Measurements from ENCODE around the gene CUL2.

Gene CUL2

DNA sequence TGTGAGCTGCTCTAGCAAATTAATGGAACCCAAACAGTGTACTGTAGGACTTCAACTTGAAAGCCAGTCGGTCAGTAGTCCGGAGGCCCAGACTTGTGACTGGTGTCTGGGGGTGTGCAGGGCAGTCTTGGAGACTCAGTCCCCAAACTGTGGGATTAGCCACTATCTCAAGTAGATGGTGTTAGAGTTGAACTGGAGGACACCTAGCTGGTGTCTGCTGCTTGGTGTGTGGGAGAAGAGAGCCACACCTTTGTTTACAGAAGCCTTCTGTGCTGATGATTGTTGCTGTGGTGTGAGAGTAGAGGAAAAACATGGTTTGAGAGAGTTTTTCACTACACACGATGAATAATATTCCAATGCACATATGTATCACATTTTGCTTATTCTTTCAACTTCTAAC is 47.4 kb downstream of the CUL2 start:
- TF ChIP-seq EZH2phosphoT487 (IDR thresholded peaks at IDR 0.05; ENCODE audit: borderline replicate concordance, low read length) (no peak), CTCF (IDR thresholded peaks at IDR 0.05; ENCODE audit: low read depth, low read length, poor library complexity, severe bottlenecking) (no peak)
- Histone ChIP-seq H3F3A (ENCODE audit: control insufficient read depth, insufficient read depth) (no peaks in the 10 kb centered on the region), H3K36me3 (ENCODE audit: control insufficient read depth, low read length) (peaks cover 49% of the 10 kb centered on the region), H3K79me2 (ENCODE audit: control insufficient read depth, low read length) (no peaks in the 10 kb centered on the region), H3K4me2 (ENCODE audit: low read length) (no peak overlapping the region), H3K27me3 (ENCODE audit: control insufficient read depth, low read length) (no peaks in the 10 kb centered on the region), H3K4me1 (ENCODE audit: control insufficient read depth, low read length) (no peaks in the 10 kb centered on the region), H4K20me1 (ENCODE audit: control insufficient read depth, insufficient read depth, low read depth, low read length) (no peaks in the 10 kb centered on the region), H3K9me3 (ENCODE audit: control insufficient read depth, insufficient read depth, low read length) (no peaks in the 10 kb centered on the region), H3K4me3 (ENCODE audit: low read length) (no peak overlapping the region), H3K27ac (ENCODE audit: low read depth, low read length) (no peak overlapping the region), H3K9me2 (replicated peaks; ENCODE audit: control insufficient read depth, low read length) (no peaks in the 10 kb centered on the region)

DNA sequence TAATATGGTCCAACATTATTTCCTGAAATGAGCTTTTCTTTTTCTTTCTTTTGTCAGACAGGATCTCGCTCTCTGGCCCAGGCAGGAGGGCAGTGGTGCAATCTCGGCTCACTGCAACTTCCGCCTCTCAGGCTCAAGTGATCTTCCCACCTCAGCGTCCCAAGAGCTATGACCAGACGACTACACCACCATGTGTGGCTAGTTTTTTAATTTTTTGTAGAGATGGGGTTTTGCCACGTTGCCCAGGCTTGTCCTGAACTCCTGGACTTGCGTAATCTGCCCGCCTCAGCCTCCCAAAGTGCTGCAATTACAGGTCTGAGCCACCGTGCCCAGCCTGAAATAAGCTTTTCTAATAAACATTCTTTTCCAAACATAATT is 48.6 kb downstream of the CUL2 start:
- no peaks in the 10 kb centered on the region for H3F3A ChIP-seq (ENCODE audit: control insufficient read depth, insufficient read depth)
- no peak overlapping the region for H3K4me2 ChIP-seq (ENCODE audit: low read length)
- H3K79me2 ChIP-seq (ENCODE audit: control insufficient read depth, low read length), result no peaks in the 10 kb centered on the region
- no peak for TF ChIP-seq EZH2phosphoT487 (IDR thresholded peaks at IDR 0.05; ENCODE audit: borderline replicate concordance, low read length)
- TF ChIP-seq CTCF (IDR thresholded peaks at IDR 0.05; ENCODE audit: low read depth, low read length, poor library complexity, severe bottlenecking), result no peak
- peaks cover 50% of the 10 kb centered on the region for H3K36me3 ChIP-seq (ENCODE audit: control insufficient read depth, low read length)
- no peaks in the 10 kb centered on the region for H3K27me3 ChIP-seq (ENCODE audit: control insufficient read depth, low read length)
- no peak overlapping the region for H3K27ac ChIP-seq (ENCODE audit: low read depth, low read length)
- no peak overlapping the region for H3K4me3 ChIP-seq (ENCODE audit: low read length)
- no peaks in the 10 kb centered on the region for H3K9me3 ChIP-seq (ENCODE audit: control insufficient read depth, insufficient read depth, low read length)
- H3K4me1 ChIP-seq (ENCODE audit: control insufficient read depth, low read length), result no peaks in the 10 kb centered on the region
- no peaks in the 10 kb centered on the region for H3K9me2 ChIP-seq (replicated peaks; ENCODE audit: control insufficient read depth, low read length)
- H4K20me1 ChIP-seq (ENCODE audit: control insufficient read depth, insufficient read depth, low read depth, low read length), result no peaks in the 10 kb centered on the region

DNA sequence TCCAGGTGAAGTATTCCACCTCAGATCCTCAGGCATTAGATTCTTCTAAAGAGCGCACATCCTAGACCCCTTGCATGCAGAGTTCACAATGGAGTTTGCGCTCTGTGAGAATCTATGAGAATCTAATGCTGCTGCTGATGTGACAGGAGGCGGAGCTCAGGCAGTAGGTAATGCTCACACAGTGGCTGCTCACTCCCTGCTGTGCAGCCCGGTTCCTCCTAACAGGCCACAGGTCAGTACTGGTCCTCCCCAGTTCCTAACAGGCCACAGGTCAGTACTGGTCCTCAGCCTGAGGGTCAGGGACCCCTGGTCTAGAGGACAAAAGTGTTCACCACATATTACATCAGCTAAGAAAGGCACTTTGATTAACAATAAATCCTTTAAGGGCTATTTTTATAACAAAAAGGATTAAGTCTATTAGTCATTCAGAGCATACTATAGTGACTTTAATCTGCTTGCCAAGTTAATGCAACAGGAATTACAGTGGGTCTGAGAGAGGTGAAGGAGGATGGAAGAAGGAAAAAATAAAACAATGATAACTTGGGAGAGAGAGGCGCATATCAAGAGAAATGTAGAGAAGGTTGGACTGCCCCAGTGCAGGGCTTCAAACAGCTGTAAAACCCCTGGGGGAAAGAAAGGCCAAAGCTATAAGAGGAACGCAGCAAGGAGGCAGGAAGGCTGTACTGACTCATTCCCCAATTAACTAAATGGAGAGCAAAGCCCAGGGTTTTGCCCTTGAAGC is 49.2 kb downstream of the CUL2 start:
- no peaks in the 10 kb centered on the region for H3K9me3 ChIP-seq (ENCODE audit: control insufficient read depth, insufficient read depth, low read length)
- no peak overlapping the region for H3K4me2 ChIP-seq (ENCODE audit: low read length)
- no peaks in the 10 kb centered on the region for H3K79me2 ChIP-seq (ENCODE audit: control insufficient read depth, low read length)
- TF ChIP-seq EZH2phosphoT487 (IDR thresholded peaks at IDR 0.05; ENCODE audit: borderline replicate concordance, low read length) (no peak), CTCF (IDR thresholded peaks at IDR 0.05; ENCODE audit: low read depth, low read length, poor library complexity, severe bottlenecking) (no peak)
- H3F3A ChIP-seq (ENCODE audit: control insufficient read depth, insufficient read depth), result no peaks in the 10 kb centered on the region
- no peak overlapping the region for H3K4me3 ChIP-seq (ENCODE audit: low read length)
- no peaks in the 10 kb centered on the region for H3K4me1 ChIP-seq (ENCODE audit: control insufficient read depth, low read length)
- H4K20me1 ChIP-seq (ENCODE audit: control insufficient read depth, insufficient read depth, low read depth, low read length), result no peaks in the 10 kb centered on the region
- H3K9me2 ChIP-seq (replicated peaks; ENCODE audit: control insufficient read depth, low read length), result no peaks in the 10 kb centered on the region
- H3K36me3 ChIP-seq (ENCODE audit: control insufficient read depth, low read length), result peaks cover 49% of the 10 kb centered on the region
- H3K27ac ChIP-seq (ENCODE audit: low read depth, low read length), result no peak overlapping the region
- H3K27me3 ChIP-seq (ENCODE audit: control insufficient read depth, low read length), result no peaks in the 10 kb centered on the region

Data from DOHH2 (cell line).